Measurements from ENCODE around the gene FAM227B. TPM values are rescaled to one million over a fixed set of nuclear protein-coding genes. Genes with fewer than 3 reads are reported as not detected.
A peak's percentile ranks its signal among the peaks of the same experiment; 100 is the strongest.

FAM227B gene
- total RNA-seq, 1 donor from 2014 or later: 25.1 TPM

DNA sequence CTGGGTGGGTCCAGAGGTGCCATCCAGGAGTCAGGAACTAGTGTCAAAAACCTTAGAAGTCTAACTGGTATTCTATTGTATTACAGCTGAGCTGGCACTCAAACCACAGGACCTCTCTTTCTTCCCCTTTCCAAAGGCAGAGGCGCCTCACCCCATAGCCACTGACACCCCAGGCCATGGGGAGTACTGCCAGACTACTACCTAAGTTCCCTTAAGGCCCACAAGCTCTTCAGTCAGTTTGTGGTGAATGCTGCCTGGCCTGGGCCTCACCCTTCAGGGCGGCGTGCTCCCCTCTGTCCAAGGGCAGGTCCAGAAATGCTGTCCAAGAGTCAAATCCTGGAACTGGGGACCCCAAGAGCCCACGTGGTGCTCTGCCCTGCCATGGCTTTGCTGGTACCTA is 240.6 kb downstream of the FAM227B start:
- no peaks in the 10 kb centered on the region for H3K9me3 Mint-ChIP-seq
- Histone ChIP-seq H3K36me3 (no peaks in the 10 kb centered on the region), H2AFZ (replicated peaks) (no peak overlapping the region), H3F3A (ENCODE audit: low read depth) (peaks cover 4% of the 10 kb centered on the region), H3K4me3 (no peak overlapping the region), H3K27ac (no peak overlapping the region), H3K27me3 (no peaks in the 10 kb centered on the region), H3K79me2 (ENCODE audit: low read depth) (no peaks in the 10 kb centered on the region), H3K4me2 (no peak overlapping the region), H3K9me3 (ENCODE audit: low read depth) (no peaks in the 10 kb centered on the region), H3K9ac (no peak overlapping the region), H3K4me1 (peaks cover 23% of the 10 kb centered on the region), H4K20me1 (ENCODE audit: low read depth) (no peaks in the 10 kb centered on the region)
- H3K4me3 Mint-ChIP-seq: no peak overlapping the region
- no peak for DNase-seq (ENCODE audit: low spot score)
- TF ChIP-seq, protein P1, sequence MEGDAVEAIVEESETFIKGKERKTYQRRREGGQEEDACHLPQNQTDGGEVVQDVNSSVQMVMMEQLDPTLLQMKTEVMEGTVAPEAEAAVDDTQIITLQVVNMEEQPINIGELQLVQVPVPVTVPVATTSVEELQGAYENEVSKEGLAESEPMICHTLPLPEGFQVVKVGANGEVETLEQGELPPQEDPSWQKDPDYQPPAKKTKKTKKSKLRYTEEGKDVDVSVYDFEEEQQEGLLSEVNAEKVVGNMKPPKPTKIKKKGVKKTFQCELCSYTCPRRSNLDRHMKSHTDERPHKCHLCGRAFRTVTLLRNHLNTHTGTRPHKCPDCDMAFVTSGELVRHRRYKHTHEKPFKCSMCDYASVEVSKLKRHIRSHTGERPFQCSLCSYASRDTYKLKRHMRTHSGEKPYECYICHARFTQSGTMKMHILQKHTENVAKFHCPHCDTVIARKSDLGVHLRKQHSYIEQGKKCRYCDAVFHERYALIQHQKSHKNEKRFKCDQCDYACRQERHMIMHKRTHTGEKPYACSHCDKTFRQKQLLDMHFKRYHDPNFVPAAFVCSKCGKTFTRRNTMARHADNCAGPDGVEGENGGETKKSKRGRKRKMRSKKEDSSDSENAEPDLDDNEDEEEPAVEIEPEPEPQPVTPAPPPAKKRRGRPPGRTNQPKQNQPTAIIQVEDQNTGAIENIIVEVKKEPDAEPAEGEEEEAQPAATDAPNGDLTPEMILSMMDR (IDR thresholded peaks at IDR 0.05): no peak
- TF ChIP-seq EZH2phosphoT487 (IDR thresholded peaks at IDR 0.05): no peak
- TF ChIP-seq EZH2 (IDR thresholded peaks at IDR 0.05): no peak
- H3K27me3 Mint-ChIP-seq (ENCODE audit: insufficient read depth, low read depth): no peaks in the 10 kb centered on the region
- H3K27ac Mint-ChIP-seq: no peak overlapping the region
- peaks cover 5% of the 10 kb centered on the region for H3K4me1 Mint-ChIP-seq
- no peaks in the 10 kb centered on the region for H3K36me3 Mint-ChIP-seq

DNA sequence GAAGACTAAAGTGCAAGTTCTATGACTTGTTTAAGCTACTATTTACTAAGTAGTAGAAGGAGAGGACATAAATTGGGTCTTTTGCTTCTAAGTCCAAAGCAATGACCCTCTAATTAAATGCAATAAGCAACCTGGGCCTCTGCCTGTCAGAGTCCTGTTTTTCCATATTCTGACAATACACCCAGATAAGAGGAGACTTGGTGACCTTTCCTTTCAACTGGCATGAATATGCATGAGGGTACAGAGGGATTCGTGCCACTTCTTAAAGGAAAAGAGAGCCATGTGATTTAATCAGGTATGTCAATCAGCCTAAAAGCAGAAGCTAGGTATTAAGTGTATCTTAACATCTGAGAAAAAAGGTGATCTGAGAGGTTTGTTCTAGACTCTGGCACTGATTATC is 248.3 kb downstream of the FAM227B start:
- TF ChIP-seq EZH2phosphoT487 (IDR thresholded peaks at IDR 0.05) (no peak), EZH2 (IDR thresholded peaks at IDR 0.05) (no peak)
- TF ChIP-seq, protein P1 (IDR thresholded peaks at IDR 0.05): no peak
- H4K20me1 ChIP-seq (ENCODE audit: low read depth): no peaks in the 10 kb centered on the region
- no peak overlapping the region for H3K4me3 ChIP-seq
- no peaks in the 10 kb centered on the region for H3K9me3 ChIP-seq (ENCODE audit: low read depth)
- no peaks in the 10 kb centered on the region for H3K27me3 ChIP-seq
- peaks cover 6% of the 10 kb centered on the region for H3K4me1 ChIP-seq
- peak overlapping the region; percentile 65 for H2AFZ ChIP-seq (replicated peaks)
- Mint-ChIP-seq H3K36me3 (no peaks in the 10 kb centered on the region), H3K4me1 (peaks cover 3% of the 10 kb centered on the region), H3K27me3 (ENCODE audit: insufficient read depth, low read depth) (no peaks in the 10 kb centered on the region), H3K4me3 (no peak overlapping the region), H3K27ac (no peak overlapping the region), H3K9me3 (no peaks in the 10 kb centered on the region)
- H3K4me2 ChIP-seq: no peak overlapping the region
- H3K36me3 ChIP-seq: peaks cover 4% of the 10 kb centered on the region
- no peaks in the 10 kb centered on the region for H3F3A ChIP-seq (ENCODE audit: low read depth)
- H3K9ac ChIP-seq: no peak overlapping the region
- no peak overlapping the region for H3K27ac ChIP-seq
- no peaks in the 10 kb centered on the region for H3K79me2 ChIP-seq (ENCODE audit: low read depth)
- peak; percentile 16 for DNase-seq (ENCODE audit: low spot score)

DNA sequence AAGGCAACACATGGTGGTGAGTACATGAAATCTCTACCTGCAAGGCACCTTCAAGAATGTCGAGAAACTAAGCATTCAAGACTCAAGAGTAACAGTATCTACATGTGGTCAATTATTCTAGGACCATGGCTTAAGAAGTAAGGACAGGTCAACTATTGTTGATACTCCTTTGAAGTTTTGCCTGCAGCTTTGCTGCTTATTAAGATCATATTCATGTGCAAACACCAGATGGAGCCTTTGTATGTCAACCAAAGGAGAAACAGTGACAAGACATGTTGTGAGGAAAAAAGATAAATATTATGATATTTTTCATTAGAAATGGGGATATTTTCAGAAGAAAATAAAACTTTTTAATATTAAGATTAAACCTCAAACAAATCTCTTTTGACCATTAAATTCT is 249.8 kb downstream of the FAM227B start:
- Mint-ChIP-seq H3K27ac (no peak overlapping the region), H3K4me3 (no peak overlapping the region), H3K27me3 (ENCODE audit: insufficient read depth, low read depth) (no peaks in the 10 kb centered on the region), H3K4me1 (peaks cover 3% of the 10 kb centered on the region), H3K9me3 (no peaks in the 10 kb centered on the region), H3K36me3 (peaks cover 1% of the 10 kb centered on the region)
- H3K9ac ChIP-seq: no peak overlapping the region
- peaks cover 6% of the 10 kb centered on the region for H3K4me1 ChIP-seq
- DNase-seq (ENCODE audit: low spot score): no peak
- no peak overlapping the region for H2AFZ ChIP-seq (replicated peaks)
- no peaks in the 10 kb centered on the region for H3K27me3 ChIP-seq
- no peaks in the 10 kb centered on the region for H4K20me1 ChIP-seq (ENCODE audit: low read depth)
- H3K27ac ChIP-seq: no peak overlapping the region
- H3K9me3 ChIP-seq (ENCODE audit: low read depth): no peaks in the 10 kb centered on the region
- peaks cover 4% of the 10 kb centered on the region for H3K36me3 ChIP-seq
- no peaks in the 10 kb centered on the region for H3K79me2 ChIP-seq (ENCODE audit: low read depth)
- TF ChIP-seq, protein P1 (IDR thresholded peaks at IDR 0.05): no peak
- no peak for TF ChIP-seq EZH2phosphoT487 (IDR thresholded peaks at IDR 0.05)
- TF ChIP-seq EZH2 (IDR thresholded peaks at IDR 0.05): no peak
- H3K4me2 ChIP-seq: no peak overlapping the region
- no peaks in the 10 kb centered on the region for H3F3A ChIP-seq (ENCODE audit: low read depth)
- no peak overlapping the region for H3K4me3 ChIP-seq
